Ectodermal cell (in vitro differentiated cells): ENCODE data around the gene TMEM225. TPM values are rescaled to one million over a fixed set of nuclear protein-coding genes. Genes with fewer than 3 reads are reported as not detected.

Experiments
- H3K27ac ChIP-seq: 2 replicates; pipeline ENCODE4 v1.7.0; 2013; ENCODE audit warnings: mild to moderate bottlenecking, low read depth, low read length; ENCODE audit not compliant: insufficient read depth, poor library complexity, severe bottlenecking
- H3K27me3 ChIP-seq: 2 replicates; pipeline ENCODE4 v1.7.0; 2013; ENCODE audit warnings: mild to moderate bottlenecking, low read length; ENCODE audit not compliant: insufficient read depth, control insufficient read depth, poor library complexity, severe bottlenecking
- H3K36me3 ChIP-seq: one replicate; pipeline ENCODE4 v1.7.0; 2013; ENCODE audit warnings: low read length; ENCODE audit not compliant: control insufficient read depth, insufficient read depth
- H3K4me1 ChIP-seq: one replicate; pipeline ENCODE4 v1.7.0; 2013; ENCODE audit warnings: low read length; ENCODE audit not compliant: control insufficient read depth, insufficient read depth
- H3K4me3 ChIP-seq: 2 replicates; pipeline ENCODE4 v1.7.0; 2013; ENCODE audit warnings: low read depth, low read length, control low read depth; ENCODE audit not compliant: insufficient read depth
- H3K9me3 ChIP-seq: 2 replicates; pipeline ENCODE4 v1.7.0; 2013; ENCODE audit warnings: mild to moderate bottlenecking, low read length, moderate library complexity; ENCODE audit not compliant: control insufficient read depth
- WGBS, 2 experiments: methylation state at CpG; one replicate each; pipeline ENCODE4 v1.1.7; 2013; ENCODE audit warnings: missing lambda C conversion rate in 2 of 2; 5-methylcytosine and 5-hydroxymethylcytosine counted together
- polyA plus RNA-seq, 4 experiments: library from polyadenylated mRNA; stranded (reverse); fragments of 50-300 nt; gene quantifications; one replicate each; pipeline ENCODE4 v1.2.3, GENCODE V29; 2013

The TMEM225 gene, protein sequence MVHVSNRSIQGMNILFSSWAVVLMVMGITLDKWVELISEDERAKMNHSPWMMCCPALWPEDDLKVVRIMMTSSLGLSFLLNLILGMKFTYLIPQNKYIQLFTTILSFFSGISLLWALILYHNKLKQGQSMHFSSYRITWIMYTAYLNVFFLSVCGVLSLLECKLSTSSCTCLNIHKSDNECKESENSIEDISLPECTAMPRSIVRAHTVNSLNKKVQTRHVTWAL
- not detected for polyA plus RNA-seq (2013, experiment 1 of 4)
- polyA plus RNA-seq (2013, experiment 2 of 4), result not detected
- not detected for polyA plus RNA-seq (2013, experiment 3 of 4)
- not detected for polyA plus RNA-seq (2013, experiment 4 of 4)

DNA sequence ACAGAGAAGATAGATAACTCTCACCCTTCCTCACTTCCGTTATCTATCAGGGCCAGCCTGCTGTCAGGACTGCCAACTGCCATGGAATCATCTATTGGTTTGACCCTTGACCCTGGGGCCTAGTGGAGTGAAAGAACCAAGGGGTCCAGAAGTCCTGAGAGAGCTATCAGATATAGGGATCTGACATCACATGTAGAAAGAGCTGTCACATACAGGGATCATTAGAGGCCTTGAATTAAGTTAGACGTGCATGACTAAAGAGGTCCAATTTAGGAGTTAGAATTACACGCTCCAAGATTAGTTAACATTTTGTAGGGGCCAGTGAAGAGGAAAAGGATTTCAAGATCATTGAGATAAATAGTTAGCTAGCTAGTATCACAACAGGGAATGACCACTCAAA, at the start of gene TMEM225:
TMEM225 (minus strand) TSS at position 101 of the 400 bp plus-strand sequence. CDS start 245 bp downstream, outside the sequence.
- no peaks in the 10 kb centered on the region for H3K9me3 ChIP-seq
- peaks cover 2% of the 10 kb centered on the region for H3K4me1 ChIP-seq
- no peak within 1 kb of the TSS for H3K27ac ChIP-seq
- H3K27me3 ChIP-seq, result no peaks in the 10 kb centered on the region
- H3K36me3 ChIP-seq, result no peaks in the 10 kb centered on the region
- WGBS, 2 experiments, result 94 to 98% methylated on average over 3 of the region's 3 CpGs
- H3K4me3 ChIP-seq, result no peak within 1 kb of the TSS

- no peak overlapping the region for H3K4me3 ChIP-seq
- 100% methylated on average over 1 of the region's 1 CpG; no CpG with 5 or more reads in 1 of the 2 experiments for WGBS, 2 experiments
- no peaks in the 10 kb centered on the region for H3K4me1 ChIP-seq
- H3K27ac ChIP-seq, result no peak overlapping the region
- H3K36me3 ChIP-seq, result no peaks in the 10 kb centered on the region
- H3K9me3 ChIP-seq, result no peaks in the 10 kb centered on the region
- no peaks in the 10 kb centered on the region for H3K27me3 ChIP-seq
Measured at GRCh38 chr11:123924027-123924426, 38.6 kb upstream of the TMEM225 start.

- Histone ChIP-seq H3K36me3 (no peaks in the 10 kb centered on the region), H3K4me3 (no peak overlapping the region), H3K4me1 (no peaks in the 10 kb centered on the region), H3K9me3 (no peaks in the 10 kb centered on the region), H3K27ac (no peak overlapping the region), H3K27me3 (no peaks in the 10 kb centered on the region)
- 93 to 98% methylated on average over 3 of the region's 3 CpGs for WGBS, 2 experiments
Measured at GRCh38 chr11:123920943-123921342, 35.5 kb upstream of the TMEM225 start.

- no peaks in the 10 kb centered on the region for H3K27me3 ChIP-seq
- no peaks in the 10 kb centered on the region for H3K36me3 ChIP-seq
- WGBS, 2 experiments, result 84 to 85% methylated on average over 3 of the region's 3 CpGs
- no peaks in the 10 kb centered on the region for H3K4me1 ChIP-seq
- H3K27ac ChIP-seq, result no peak overlapping the region
- no peak overlapping the region for H3K4me3 ChIP-seq
- no peaks in the 10 kb centered on the region for H3K9me3 ChIP-seq
Measured at GRCh38 chr11:123905826-123906225, 20.4 kb upstream of the TMEM225 start.

- WGBS, 2 experiments, result 93 to 94% methylated on average over 2 to 3 of the region's 3 CpGs
- H3K36me3 ChIP-seq, result no peaks in the 10 kb centered on the region
- no peak overlapping the region for H3K27ac ChIP-seq
- no peaks in the 10 kb centered on the region for H3K9me3 ChIP-seq
- no peak overlapping the region for H3K4me3 ChIP-seq
- H3K4me1 ChIP-seq, result no peaks in the 10 kb centered on the region
- H3K27me3 ChIP-seq, result no peaks in the 10 kb centered on the region
Measured at GRCh38 chr11:123904932-123905331, 19.5 kb upstream of the TMEM225 start.

DNA sequence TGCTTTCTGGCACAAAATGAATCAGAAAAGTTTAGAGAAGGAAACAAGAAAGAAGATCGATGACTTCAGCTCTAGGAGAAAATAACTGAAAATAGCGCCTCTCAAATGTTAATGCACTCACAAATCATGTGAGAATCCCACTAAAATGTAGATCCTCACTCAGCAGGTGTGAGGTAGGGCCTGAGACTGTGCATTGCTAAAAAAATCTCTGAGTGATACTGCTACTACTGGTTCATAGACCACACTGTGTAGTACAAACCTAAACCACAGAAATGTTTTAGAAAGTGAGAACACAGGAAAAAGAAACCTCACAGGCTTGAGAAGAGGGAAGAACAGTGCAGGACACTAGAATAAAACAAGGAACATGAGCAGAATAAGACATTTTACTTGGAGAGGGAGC, 18.5 kb upstream of the TMEM225 start:
- Histone ChIP-seq H3K4me1 (no peaks in the 10 kb centered on the region), H3K36me3 (no peaks in the 10 kb centered on the region), H3K4me3 (no peak overlapping the region), H3K9me3 (no peaks in the 10 kb centered on the region), H3K27ac (no peak overlapping the region), H3K27me3 (no peaks in the 10 kb centered on the region)
- WGBS, 2 experiments, result 90 to 93% methylated on average over 2 of the region's 2 CpGs

DNA sequence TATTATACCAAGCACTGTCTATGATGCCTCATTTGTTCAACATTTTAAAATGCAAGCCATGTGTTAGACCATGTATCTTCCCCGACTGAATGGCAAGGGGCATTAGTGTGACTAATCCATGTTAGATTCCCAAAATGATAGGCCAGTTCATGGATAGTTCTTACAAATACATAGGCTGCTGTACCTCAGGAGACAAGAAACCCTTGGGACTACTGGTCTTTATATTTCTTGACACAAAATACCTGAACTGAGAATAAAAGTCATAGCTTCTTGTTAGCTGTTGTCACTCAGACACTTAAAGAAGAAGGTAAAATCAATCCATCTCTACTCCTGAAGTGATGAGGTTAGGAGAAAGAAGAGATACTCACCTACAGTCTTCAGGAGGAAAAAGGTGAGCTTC, 16.4 kb upstream of the TMEM225 start, which contains the start of gene OR8D4:
OR8D4 (plus strand) TSS at position 301 of the 400 bp plus-strand sequence. CDS start 4,265 bp downstream, outside the sequence.
- no peaks in the 10 kb centered on the region for H3K9me3 ChIP-seq
- no peak within 1 kb of the TSS for H3K4me3 ChIP-seq
- 94 to 100% methylated on average over 1 of the region's 1 CpG for WGBS, 2 experiments
- H3K27me3 ChIP-seq, result no peaks in the 10 kb centered on the region
- H3K27ac ChIP-seq, result no peak within 1 kb of the TSS
- no peaks in the 10 kb centered on the region for H3K36me3 ChIP-seq
- H3K4me1 ChIP-seq, result no peaks in the 10 kb centered on the region

DNA sequence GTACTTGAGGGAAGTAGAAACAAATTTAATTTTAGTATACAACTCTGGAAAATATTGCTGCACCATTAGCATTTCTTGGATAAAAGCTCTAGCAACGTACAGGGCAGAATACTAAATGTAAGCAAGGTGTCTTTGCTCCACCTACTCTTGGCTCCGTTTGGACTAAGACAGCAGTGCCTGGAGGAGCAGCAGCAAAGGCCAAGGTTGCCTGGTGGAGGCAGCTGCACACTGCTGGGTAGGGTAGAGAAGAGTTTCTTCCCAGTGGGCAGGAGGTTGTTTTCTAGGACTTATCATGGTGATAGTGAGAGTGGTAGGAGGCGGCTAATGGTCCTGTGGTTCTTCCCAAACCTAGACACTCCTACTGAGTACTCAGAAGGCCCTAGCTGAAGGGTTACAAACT, 14.3 kb upstream of the TMEM225 start:
- Histone ChIP-seq H3K27ac (no peak overlapping the region), H3K27me3 (no peaks in the 10 kb centered on the region), H3K4me1 (no peaks in the 10 kb centered on the region), H3K9me3 (no peaks in the 10 kb centered on the region), H3K4me3 (no peak overlapping the region), H3K36me3 (no peaks in the 10 kb centered on the region)
- 89% methylated on average over 3 of the region's 3 CpGs for WGBS, 2 experiments

- no peak overlapping the region for H3K27ac ChIP-seq
- no peaks in the 10 kb centered on the region for H3K27me3 ChIP-seq
- H3K9me3 ChIP-seq, result no peaks in the 10 kb centered on the region
- no peaks in the 10 kb centered on the region for H3K36me3 ChIP-seq
- no peak overlapping the region for H3K4me3 ChIP-seq
- peaks cover under 1% of the 10 kb centered on the region for H3K4me1 ChIP-seq
Measured at GRCh38 chr11:123892031-123892430, 6.6 kb upstream of the TMEM225 start.

GRCh38 chr11:123880912-123881311, 4.6 kb downstream of the TMEM225 start:
- Histone ChIP-seq H3K27me3 (no peaks in the 10 kb centered on the region), H3K27ac (no peak overlapping the region), H3K4me3 (no peak overlapping the region), H3K4me1 (peaks cover 11% of the 10 kb centered on the region), H3K36me3 (no peaks in the 10 kb centered on the region), H3K9me3 (no peaks in the 10 kb centered on the region)
- WGBS, 2 experiments, result no CpG with 5 or more reads among the region's 4 CpGs
